ENCODE data around the gene G3BP2.
"Not testable (repeated sequence)": the region's sequence is repeated elsewhere in the genome, so short reads cannot be mapped to it uniquely, and the experiment has no call there.

Gene G3BP2

GRCh38 chr4:75702919-75703411 is 29.8 kb upstream of the G3BP2 start:
- H3K27me3 ChIP-seq (ENCODE audit: control insufficient read depth, insufficient read depth, low read length) = no peaks in the 10 kb centered on the region
- H3K9me3 ChIP-seq (ENCODE audit: control insufficient read depth, low read depth, low read length) = no peaks in the 10 kb centered on the region
- H3K27ac ChIP-seq (ENCODE audit: low read length) = no peak overlapping the region
- H3K4me3 ChIP-seq (ENCODE audit: low read length) = no peak overlapping the region
- no peak overlapping the region for H3K9ac ChIP-seq (ENCODE audit: low read length)
- H3K4me1 ChIP-seq (ENCODE audit: control insufficient read depth, low read depth, low read length) = peaks cover 38% of the 10 kb centered on the region
- H3K36me3 ChIP-seq (ENCODE audit: control insufficient read depth, low read depth, low read length) = no peaks in the 10 kb centered on the region

- Histone ChIP-seq H3K4me3 (ENCODE audit: low read length) (no peak overlapping the region), H3K9ac (ENCODE audit: low read length) (no peak overlapping the region), H3K27ac (ENCODE audit: low read length) (no peak overlapping the region), H3K36me3 (ENCODE audit: control insufficient read depth, low read depth, low read length) (no peaks in the 10 kb centered on the region), H3K27me3 (ENCODE audit: control insufficient read depth, insufficient read depth, low read length) (no peaks in the 10 kb centered on the region), H3K4me1 (ENCODE audit: control insufficient read depth, low read depth, low read length) (peaks cover 17% of the 10 kb centered on the region), H3K9me3 (ENCODE audit: control insufficient read depth, low read depth, low read length) (no peaks in the 10 kb centered on the region)
Measured at GRCh38 chr4:75699299-75699698, 26.1 kb upstream of the G3BP2 start.

GRCh38 chr4:75698963-75699228 is 25.7 kb upstream of the G3BP2 start:
- H3K9ac ChIP-seq (ENCODE audit: low read length) = no peak overlapping the region
- no peaks in the 10 kb centered on the region for H3K27me3 ChIP-seq (ENCODE audit: control insufficient read depth, insufficient read depth, low read length)
- no peak overlapping the region for H3K27ac ChIP-seq (ENCODE audit: low read length)
- H3K36me3 ChIP-seq (ENCODE audit: control insufficient read depth, low read depth, low read length) = peaks cover 3% of the 10 kb centered on the region
- no peaks in the 10 kb centered on the region for H3K9me3 ChIP-seq (ENCODE audit: control insufficient read depth, low read depth, low read length)
- no peak overlapping the region for H3K4me3 ChIP-seq (ENCODE audit: low read length)
- peaks cover 17% of the 10 kb centered on the region for H3K4me1 ChIP-seq (ENCODE audit: control insufficient read depth, low read depth, low read length)

- H3K4me1 ChIP-seq (ENCODE audit: control insufficient read depth, low read depth, low read length) = peaks cover 15% of the 10 kb centered on the region
- H3K27ac ChIP-seq (ENCODE audit: low read length) = no peak overlapping the region
- no peak overlapping the region for H3K4me3 ChIP-seq (ENCODE audit: low read length)
- no peaks in the 10 kb centered on the region for H3K27me3 ChIP-seq (ENCODE audit: control insufficient read depth, insufficient read depth, low read length)
- H3K9me3 ChIP-seq (ENCODE audit: control insufficient read depth, low read depth, low read length) = no peaks in the 10 kb centered on the region
- peaks cover 5% of the 10 kb centered on the region for H3K36me3 ChIP-seq (ENCODE audit: control insufficient read depth, low read depth, low read length)
- H3K9ac ChIP-seq (ENCODE audit: low read length) = no peak overlapping the region
Measured at GRCh38 chr4:75698162-75698962, 25.2 kb upstream of the G3BP2 start.

- Histone ChIP-seq H3K9me3 (ENCODE audit: control insufficient read depth, low read depth, low read length) (no peaks in the 10 kb centered on the region), H3K27ac (ENCODE audit: low read length) (no peak overlapping the region), H3K9ac (ENCODE audit: low read length) (no peak overlapping the region), H3K36me3 (ENCODE audit: control insufficient read depth, low read depth, low read length) (peaks cover 7% of the 10 kb centered on the region), H3K4me3 (ENCODE audit: low read length) (no peak overlapping the region), H3K4me1 (ENCODE audit: control insufficient read depth, low read depth, low read length) (peaks cover 3% of the 10 kb centered on the region), H3K27me3 (ENCODE audit: control insufficient read depth, insufficient read depth, low read length) (no peaks in the 10 kb centered on the region)
Measured at GRCh38 chr4:75696581-75696980, 23.4 kb upstream of the G3BP2 start.

- Histone ChIP-seq H3K9ac (ENCODE audit: low read length) (no peak overlapping the region), H3K9me3 (ENCODE audit: control insufficient read depth, low read depth, low read length) (no peaks in the 10 kb centered on the region), H3K4me3 (ENCODE audit: low read length) (no peak overlapping the region), H3K4me1 (ENCODE audit: control insufficient read depth, low read depth, low read length) (peaks cover 3% of the 10 kb centered on the region), H3K27me3 (ENCODE audit: control insufficient read depth, insufficient read depth, low read length) (no peaks in the 10 kb centered on the region), H3K27ac (ENCODE audit: low read length) (no peak overlapping the region), H3K36me3 (ENCODE audit: control insufficient read depth, low read depth, low read length) (peaks cover 10% of the 10 kb centered on the region)
Measured at GRCh38 chr4:75696071-75696470, 22.9 kb upstream of the G3BP2 start.

- H3K4me1 ChIP-seq (ENCODE audit: control insufficient read depth, low read depth, low read length); H3K27me3 ChIP-seq (ENCODE audit: control insufficient read depth, insufficient read depth, low read length); H3K9me3 ChIP-seq (ENCODE audit: control insufficient read depth, low read depth, low read length); H3K4me3 ChIP-seq (ENCODE audit: low read length); H3K9ac ChIP-seq (ENCODE audit: low read length); H3K27ac ChIP-seq (ENCODE audit: low read length): not testable (repeated sequence)
- H3K36me3 ChIP-seq (ENCODE audit: control insufficient read depth, low read depth, low read length) = peaks cover 23% of the 10 kb centered on the region
Measured at GRCh38 chr4:75692066-75692465, 18.9 kb upstream of the G3BP2 start.

- H3K9ac ChIP-seq (ENCODE audit: low read length); H3K4me3 ChIP-seq (ENCODE audit: low read length); H3K9me3 ChIP-seq (ENCODE audit: control insufficient read depth, low read depth, low read length); H3K27me3 ChIP-seq (ENCODE audit: control insufficient read depth, insufficient read depth, low read length); H3K27ac ChIP-seq (ENCODE audit: low read length); H3K4me1 ChIP-seq (ENCODE audit: control insufficient read depth, low read depth, low read length): not testable (repeated sequence)
- peaks cover 18% of the 10 kb centered on the region for H3K36me3 ChIP-seq (ENCODE audit: control insufficient read depth, low read depth, low read length)
Measured at GRCh38 chr4:75687125-75687524, 13.9 kb upstream of the G3BP2 start.

- Histone ChIP-seq H3K4me3 (ENCODE audit: low read length) (no peak overlapping the region), H3K36me3 (ENCODE audit: control insufficient read depth, low read depth, low read length) (peaks cover 14% of the 10 kb centered on the region), H3K9me3 (ENCODE audit: control insufficient read depth, low read depth, low read length) (no peaks in the 10 kb centered on the region), H3K27ac (ENCODE audit: low read length) (no peak overlapping the region), H3K4me1 (ENCODE audit: control insufficient read depth, low read depth, low read length) (no peaks in the 10 kb centered on the region), H3K9ac (ENCODE audit: low read length) (no peak overlapping the region), H3K27me3 (ENCODE audit: control insufficient read depth, insufficient read depth, low read length) (no peaks in the 10 kb centered on the region)
Measured at GRCh38 chr4:75686346-75686745, 13.1 kb upstream of the G3BP2 start.

GRCh38 chr4:75685546-75686189 is 12.5 kb upstream of the G3BP2 start:
- H3K9ac ChIP-seq (ENCODE audit: low read length) = no peak overlapping the region
- H3K4me1 ChIP-seq (ENCODE audit: control insufficient read depth, low read depth, low read length) = no peaks in the 10 kb centered on the region
- H3K27ac ChIP-seq (ENCODE audit: low read length) = no peak overlapping the region
- no peaks in the 10 kb centered on the region for H3K9me3 ChIP-seq (ENCODE audit: control insufficient read depth, low read depth, low read length)
- H3K4me3 ChIP-seq (ENCODE audit: low read length) = no peak overlapping the region
- peaks cover 9% of the 10 kb centered on the region for H3K36me3 ChIP-seq (ENCODE audit: control insufficient read depth, low read depth, low read length)
- H3K27me3 ChIP-seq (ENCODE audit: control insufficient read depth, insufficient read depth, low read length) = no peaks in the 10 kb centered on the region

- Histone ChIP-seq H3K4me3 (ENCODE audit: low read length) (no peak overlapping the region), H3K9me3 (ENCODE audit: control insufficient read depth, low read depth, low read length) (no peaks in the 10 kb centered on the region), H3K27ac (ENCODE audit: low read length) (no peak overlapping the region), H3K27me3 (ENCODE audit: control insufficient read depth, insufficient read depth, low read length) (no peaks in the 10 kb centered on the region), H3K36me3 (ENCODE audit: control insufficient read depth, low read depth, low read length) (peaks cover 11% of the 10 kb centered on the region), H3K4me1 (ENCODE audit: control insufficient read depth, low read depth, low read length) (no peaks in the 10 kb centered on the region), H3K9ac (ENCODE audit: low read length) (no peak overlapping the region)
Measured at GRCh38 chr4:75683482-75684155, 10.4 kb upstream of the G3BP2 start.

All from iPS-18a (cell line).